WTC11 (cell line): ENCODE results near the gene DMXL1. TPM values are rescaled to one million over a fixed set of nuclear protein-coding genes. Genes with fewer than 3 reads are reported as not detected.

ENCODE experiments used
- ATAC-seq: fragments of 200-7000 bp; cut with Tn5 transposase; 2 replicates; pipeline ENCODE4 v1.10.0; 2021; ENCODE audit warnings: mild to moderate bottlenecking, moderate library complexity
- CTCF ChIA-PET: fragments of 300-600 bp; sonication (Branson Sonifier 250); formaldehyde crosslinking; loops from one replicate; lab custom pipeline; 2021; ENCODE audit warnings: antibody characterized with exemption; lab: Charles Lee
- POLR2A ChIA-PET: fragments of 350-600 bp; sonication (Branson Sonifier 250); formaldehyde crosslinking; loops from one replicate; lab custom pipeline; 2021; ENCODE audit warnings: antibody characterized with exemption; lab: Charles Lee
- DNase-seq: peaks from one replicate; pipeline ENCODE4 v3.0.0; 2021; ENCODE audit warnings: low spot score
- H3K27ac Mint-ChIP-seq: 2 replicates; pipeline ENCODE4 v1.8.0; 2021; ENCODE audit warnings: mixed read lengths
- H3K27me3 Mint-ChIP-seq: 2 replicates; pipeline ENCODE4 v1.8.0; 2021; ENCODE audit warnings: low read depth, mild to moderate bottlenecking, moderate library complexity, mixed read lengths
- H3K36me3 Mint-ChIP-seq: 2 replicates; pipeline ENCODE4 v1.8.0; 2021; ENCODE audit warnings: mixed read lengths
- H3K4me1 Mint-ChIP-seq: 2 replicates; pipeline ENCODE4 v1.8.0; 2022; ENCODE audit warnings: mixed read lengths
- H3K4me3 Mint-ChIP-seq: 2 replicates; pipeline ENCODE4 v1.8.0; 2021; ENCODE audit warnings: mild to moderate bottlenecking, moderate library complexity, mixed read lengths
- H3K9me3 Mint-ChIP-seq: 2 replicates; pipeline ENCODE4 v1.8.0; 2021; ENCODE audit warnings: mixed read lengths
- E2F5 ChIP-seq: sonication (generic); formaldehyde crosslinking; IDR thresholded peaks from 2 replicates; pipeline ENCODE4 v1.8.1; 2022; ENCODE audit warnings: mild to moderate bottlenecking, moderate library complexity, missing genetic modification reagents
- ELF4 ChIP-seq: sonication (generic); formaldehyde crosslinking; IDR thresholded peaks from 2 replicates; pipeline ENCODE4 v1.8.1; 2022; ENCODE audit warnings: low read depth, mild to moderate bottlenecking, moderate library complexity, missing genetic modification reagents
- ETV6 ChIP-seq: sonication (generic); formaldehyde crosslinking; IDR thresholded peaks from 2 replicates; pipeline ENCODE4 v1.8.1; 2022; ENCODE audit warnings: mild to moderate bottlenecking, missing genetic modification reagents
- FOXJ3 ChIP-seq: sonication (generic); formaldehyde crosslinking; IDR thresholded peaks from 2 replicates; pipeline ENCODE4 v1.9.0; 2021; ENCODE audit warnings: missing genetic modification reagents, mild to moderate bottlenecking, borderline replicate concordance
- NR3C1 ChIP-seq: sonication (generic); formaldehyde crosslinking; conservative IDR thresholded peaks from 2 replicates; pipeline ENCODE4 v1.8.1; 2023; ENCODE audit warnings: low read depth, mild to moderate bottlenecking, missing genetic modification reagents
- PRRX2 ChIP-seq: fragments of 250-450 bp; sonication (Bioruptor Pico); IDR thresholded peaks from 2 replicates; pipeline ENCODE4 v1.8.0; 2021; ENCODE audit warnings: mild to moderate bottlenecking
- SP1 ChIP-seq: sonication (generic); formaldehyde crosslinking; conservative IDR thresholded peaks from 2 replicates; pipeline ENCODE4 v1.8.1; 2022; ENCODE audit warnings: missing genetic modification reagents
- TCF7 ChIP-seq: sonication (generic); formaldehyde crosslinking; IDR thresholded peaks from 2 replicates; pipeline ENCODE4 v1.8.0; 2022; ENCODE audit warnings: mild to moderate bottlenecking, low read depth, missing genetic modification reagents, moderate library complexity
- TEAD1 ChIP-seq: sonication (generic); formaldehyde crosslinking; IDR thresholded peaks from 2 replicates; pipeline ENCODE4 v1.8.0; 2022; ENCODE audit warnings: mild to moderate bottlenecking, missing genetic modification reagents
- USF2 ChIP-seq: sonication (generic); formaldehyde crosslinking; IDR thresholded peaks from 2 replicates; pipeline ENCODE4 v1.8.1; 2023; ENCODE audit warnings: mild to moderate bottlenecking, missing genetic modification reagents, moderate library complexity
- ZNF317 ChIP-seq: sonication (generic); formaldehyde crosslinking; IDR thresholded peaks from 2 replicates; pipeline ENCODE4 v1.8.1; 2023; ENCODE audit warnings: low read depth, mild to moderate bottlenecking, moderate library complexity, missing genetic modification reagents, borderline replicate concordance
- total RNA-seq: library from RNA; stranded (reverse); gene quantifications from 3 replicates; pipeline ENCODE4 v1.2.3, GENCODE V29; 2021
- TF ChIP-seq, protein P1 (sequence below): sonication (generic); formaldehyde crosslinking; IDR thresholded peaks from 2 replicates; pipeline ENCODE4 v1.8.0; 2022; ENCODE audit warnings: mild to moderate bottlenecking, missing genetic modification reagents
- TF ChIP-seq, protein P2 (sequence below): fragments of 250-450 bp; sonication (Bioruptor Pico); IDR thresholded peaks from 2 replicates; pipeline ENCODE4 v1.9.0; 2021; ENCODE audit warnings: mild to moderate bottlenecking

The DMXL1 gene
- total RNA-seq, 1 experiment from 2014 or later = 43.7 TPM

- peaks cover 14% of the 10 kb centered on the region for H3K4me1 Mint-ChIP-seq
- DNase-seq (no peak), ATAC-seq (no peak)
- H3K36me3 Mint-ChIP-seq = no peaks in the 10 kb centered on the region
- no peaks in the 10 kb centered on the region for H3K27me3 Mint-ChIP-seq
- CTCF ChIA-PET = interaction anchor here (0.7 kb wide), 1 partner anchor 287 kb away, joined by 3 read pairs; no protein-coding TSS in a partner anchor
- no peaks in the 10 kb centered on the region; the same call in 1 of the 2 replicates for H3K9me3 Mint-ChIP-seq
- TF ChIP-seq E2F5 (CRISPR knock-in tag) = no peak
- TF ChIP-seq, all 79 proteins: peak for 0
- H3K4me3 Mint-ChIP-seq = no peak overlapping the region
- no peak overlapping the region for H3K27ac Mint-ChIP-seq
- POLR2A ChIA-PET = interaction anchor here (0.6 to 1.4 kb wide), 2 partner anchors 23 to 203 kb away, joined by 3 to 4 read pairs; partner anchors contain the start of gene DMXL1
Observed at GRCh38 chr5:119048246-119048645, 22.6 kb upstream of the DMXL1 start.

- H3K27ac Mint-ChIP-seq = peak overlapping the region; percentile 66
- DNase-seq = no peak
- no peak overlapping the region for H3K4me3 Mint-ChIP-seq
- CTCF ChIA-PET = interaction anchor here (0.6 to 0.7 kb wide), 2 partner anchors 34 to 162 kb away, joined by 3 to 4 read pairs; no protein-coding TSS in a partner anchor
- H3K4me1 Mint-ChIP-seq = peaks cover 14% of the 10 kb centered on the region
- no peaks in the 10 kb centered on the region for H3K36me3 Mint-ChIP-seq
- H3K27me3 Mint-ChIP-seq = no peaks in the 10 kb centered on the region
- H3K9me3 Mint-ChIP-seq = no peaks in the 10 kb centered on the region
- TF ChIP-seq ETV6 = 0 out of 2 replicates have a peak, but pooled peaks have one; percentile 46
- TF ChIP-seq TEAD1 = peak; percentile 60; the same call in 1 of the 2 replicates
- TF ChIP-seq, protein P1, sequence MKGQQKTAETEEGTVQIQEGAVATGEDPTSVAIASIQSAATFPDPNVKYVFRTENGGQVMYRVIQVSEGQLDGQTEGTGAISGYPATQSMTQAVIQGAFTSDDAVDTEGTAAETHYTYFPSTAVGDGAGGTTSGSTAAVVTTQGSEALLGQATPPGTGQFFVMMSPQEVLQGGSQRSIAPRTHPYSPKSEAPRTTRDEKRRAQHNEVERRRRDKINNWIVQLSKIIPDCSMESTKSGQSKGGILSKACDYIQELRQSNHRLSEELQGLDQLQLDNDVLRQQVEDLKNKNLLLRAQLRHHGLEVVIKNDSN (CRISPR knock-in tag) = peak; percentile 73
- TF ChIP-seq ZNF317 (CRISPR knock-in tag) = no peak
- peak; percentile 78 for TF ChIP-seq USF2
- POLR2A ChIA-PET = no interaction called here
- peak; percentile 88 for ATAC-seq
Observed at GRCh38 chr5:119049824-119050449, 20.9 kb upstream of the DMXL1 start.

DNA sequence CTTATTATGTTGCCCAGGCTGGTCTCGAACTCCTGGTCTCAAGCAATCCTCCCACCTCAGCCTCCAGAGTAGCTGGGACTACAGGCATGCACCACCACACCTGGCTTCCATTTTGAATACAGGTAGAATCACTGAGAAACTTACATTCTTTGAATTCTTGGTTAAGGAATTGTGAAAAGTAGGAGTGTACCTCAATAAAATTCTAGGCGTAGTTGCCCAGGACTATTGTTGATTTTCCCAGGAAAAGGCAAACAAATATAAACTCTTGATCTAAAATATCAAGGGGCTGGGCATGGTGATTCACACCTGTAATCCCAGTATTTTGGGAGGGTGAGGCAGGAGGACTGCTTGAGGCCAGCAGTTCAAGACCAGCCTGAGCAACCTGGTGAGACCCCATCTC, 16.8 kb upstream of the DMXL1 start:
- Mint-ChIP-seq H3K4me3 (no peak overlapping the region), H3K27ac (no peak overlapping the region), H3K4me1 (peaks cover 14% of the 10 kb centered on the region), H3K9me3 (no peaks in the 10 kb centered on the region), H3K27me3 (no peaks in the 10 kb centered on the region), H3K36me3 (no peaks in the 10 kb centered on the region)
- ATAC-seq (no peak), DNase-seq (no peak)
- POLR2A ChIA-PET = no interaction called here
- CTCF ChIA-PET = no interaction called here
- TF ChIP-seq PRRX2 (CRISPR knock-in tag) = no peak

GRCh38 chr5:119055294-119055693, 15.6 kb upstream of the DMXL1 start:
- DNase-seq = no peak
- Mint-ChIP-seq H3K27me3 (no peaks in the 10 kb centered on the region), H3K4me3 (no peak overlapping the region), H3K4me1 (peaks cover 6% of the 10 kb centered on the region), H3K27ac (peak overlapping the region; percentile 39; the same call in 1 of the 2 replicates), H3K36me3 (no peaks in the 10 kb centered on the region), H3K9me3 (no peaks in the 10 kb centered on the region)
- POLR2A ChIA-PET = no interaction called here
- no peak for ATAC-seq
- CTCF ChIA-PET = no interaction called here
- TF ChIP-seq PRRX2 (CRISPR knock-in tag) (no peak), ELF4 (no peak), TCF7 (CRISPR knock-in tag) (no peak), NR3C1 (CRISPR knock-in tag) (no peak), SP1 (CRISPR knock-in tag) (no peak), FOXJ3 (no peak)
- TF ChIP-seq, protein P2, sequence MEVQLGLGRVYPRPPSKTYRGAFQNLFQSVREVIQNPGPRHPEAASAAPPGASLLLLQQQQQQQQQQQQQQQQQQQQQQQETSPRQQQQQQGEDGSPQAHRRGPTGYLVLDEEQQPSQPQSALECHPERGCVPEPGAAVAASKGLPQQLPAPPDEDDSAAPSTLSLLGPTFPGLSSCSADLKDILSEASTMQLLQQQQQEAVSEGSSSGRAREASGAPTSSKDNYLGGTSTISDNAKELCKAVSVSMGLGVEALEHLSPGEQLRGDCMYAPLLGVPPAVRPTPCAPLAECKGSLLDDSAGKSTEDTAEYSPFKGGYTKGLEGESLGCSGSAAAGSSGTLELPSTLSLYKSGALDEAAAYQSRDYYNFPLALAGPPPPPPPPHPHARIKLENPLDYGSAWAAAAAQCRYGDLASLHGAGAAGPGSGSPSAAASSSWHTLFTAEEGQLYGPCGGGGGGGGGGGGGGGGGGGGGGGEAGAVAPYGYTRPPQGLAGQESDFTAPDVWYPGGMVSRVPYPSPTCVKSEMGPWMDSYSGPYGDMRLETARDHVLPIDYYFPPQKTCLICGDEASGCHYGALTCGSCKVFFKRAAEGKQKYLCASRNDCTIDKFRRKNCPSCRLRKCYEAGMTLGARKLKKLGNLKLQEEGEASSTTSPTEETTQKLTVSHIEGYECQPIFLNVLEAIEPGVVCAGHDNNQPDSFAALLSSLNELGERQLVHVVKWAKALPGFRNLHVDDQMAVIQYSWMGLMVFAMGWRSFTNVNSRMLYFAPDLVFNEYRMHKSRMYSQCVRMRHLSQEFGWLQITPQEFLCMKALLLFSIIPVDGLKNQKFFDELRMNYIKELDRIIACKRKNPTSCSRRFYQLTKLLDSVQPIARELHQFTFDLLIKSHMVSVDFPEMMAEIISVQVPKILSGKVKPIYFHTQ (CRISPR knock-in tag) = no peak
